Measurements from ENCODE around the gene CHIT1. TPM values are rescaled to one million over a fixed set of nuclear protein-coding genes. Genes with fewer than 3 reads are reported as not detected.
A peak's percentile ranks its signal among the peaks of the same experiment; 100 is the strongest.

Gene CHIT1
- total and polyA plus RNA-seq, 9 of the 15 experiments (the other 6 are each of a cell fraction or from before 2014, with no cell fraction given) = not detected

GRCh38 chr1:203267347-203267846, 37.9 kb upstream of the CHIT1 start (continued):
- TF ChIP-seq ZBTB49 (CRISPR knock-in tag; IDR thresholded peaks at IDR 0.05; ENCODE audit: borderline replicate concordance) = no peak
- no peak for TF ChIP-seq FOXA1 (IDR thresholded peaks at IDR 0.05; ENCODE audit: borderline replicate concordance)
- TF ChIP-seq CBFA2T3 (IDR thresholded peaks at IDR 0.05) = no peak
- no peak for TF ChIP-seq MXI1 (IDR thresholded peaks at IDR 0.05; ENCODE audit: low read depth, low read length)
- TF ChIP-seq MAFF (IDR thresholded peaks at IDR 0.05; ENCODE audit: low read length) = no peak
- TF ChIP-seq SIN3A (IDR thresholded peaks at IDR 0.05; ENCODE audit: borderline replicate concordance in 2 of 2, control insufficient read depth in 1 of 2, low read depth in 2 of 2, low read length in 2 of 2) = no peak
- no peak for TF ChIP-seq ATF2 (CRISPR knock-in tag; IDR thresholded peaks at IDR 0.05)
- TF ChIP-seq ZNF431 (CRISPR knock-in tag; IDR thresholded peaks at IDR 0.05) = no peak
- no peak for TF ChIP-seq CREB5 (CRISPR knock-in tag; IDR thresholded peaks at IDR 0.05)
- no peak for TF ChIP-seq HCFC1 (IDR thresholded peaks at IDR 0.05; ENCODE audit: low read depth, low read length)
- peak; percentile 46; the same call in 1 of the 2 replicates for TF ChIP-seq ZBTB33 (CRISPR knock-in tag; IDR thresholded peaks at IDR 0.05)
- no peak for TF ChIP-seq ZNF639 (CRISPR knock-in tag; conservative IDR thresholded peaks at IDR 0.05 in 1 of 2, IDR thresholded peaks at IDR 0.05 in 1 of 2)
- TF ChIP-seq TOE1 (IDR thresholded peaks at IDR 0.05; ENCODE audit: borderline replicate concordance) = no peak
- no peak for TF ChIP-seq TOE1 (CRISPR knock-in tag; IDR thresholded peaks at IDR 0.05; ENCODE audit: borderline replicate concordance, low read depth)
- no peak for TF ChIP-seq HINFP (tag; conservative IDR thresholded peaks at IDR 0.05; ENCODE audit: low read depth)
- no peak for TF ChIP-seq C11orf30 (IDR thresholded peaks at IDR 0.05; ENCODE audit: low read depth)
